Ovary (tissue), 3 donors: Measurements from ENCODE around the gene MYLIP.

ENCODE experiments used
- CTCF ChIP-seq, 3 donors: fragments of 450-650 bp in 2 of 3; fragments of 200-600 bp in 1 of 3; IDR thresholded peaks; one replicate each; pipeline versions ENCODE4 v1.5.1 to v1.8.0; 2016 to 2022; ENCODE audit warnings: antibody characterized with exemption in 3 of 3, mild to moderate bottlenecking in 1 of 3
- EP300 ChIP-seq: sonication (generic); formaldehyde crosslinking; IDR thresholded peaks from one replicate; pipeline ENCODE4 v1.6.1; 2017; ENCODE audit warnings: antibody characterized with exemption
- donor health status: DM: no; HTN: no; CAD: no.

- TF ChIP-seq CTCF (IDR thresholded peaks at IDR 0.05) (no peak), EP300 (no peak)
Measured at GRCh38 chr6:16079354-16079753, 49.5 kb upstream of the MYLIP start.
